ENCODE measurements around the gene TEX261. TPM values are rescaled to one million over a fixed set of nuclear protein-coding genes. Genes with fewer than 3 reads are reported as not detected.

Gene TEX261
- total and polyA plus RNA-seq, 12 donors: 17.5 to 67.0 (median 42.1) TPM

- H3K4me3 ChIP-seq: no peak overlapping the region
- no peak for DNase-seq
- no peaks in the 10 kb centered on the region for H3K9me3 ChIP-seq
- no peaks in the 10 kb centered on the region for H3K36me3 ChIP-seq
- WGBS, 2 donors: 82 to 87% methylated on average over 11 of the region's 11 CpGs
- intact Hi-C loops (cut with DNase I): no loop called here
- peaks cover 0 to 15% (median 0%) of the 10 kb centered on the region in 9 donors for H3K4me1 ChIP-seq
- no peak for ATAC-seq
- peaks cover 0 to 7% (median 0%) of the 10 kb centered on the region in 7 donors for H3K27me3 ChIP-seq
- H3K27ac ChIP-seq: no peak overlapping the region
- no peak for TF ChIP-seq CTCF (IDR thresholded peaks at IDR 0.05)
Measured at GRCh38 chr2:71003966-71004755, 9.5 kb upstream of the TEX261 start.

DNA sequence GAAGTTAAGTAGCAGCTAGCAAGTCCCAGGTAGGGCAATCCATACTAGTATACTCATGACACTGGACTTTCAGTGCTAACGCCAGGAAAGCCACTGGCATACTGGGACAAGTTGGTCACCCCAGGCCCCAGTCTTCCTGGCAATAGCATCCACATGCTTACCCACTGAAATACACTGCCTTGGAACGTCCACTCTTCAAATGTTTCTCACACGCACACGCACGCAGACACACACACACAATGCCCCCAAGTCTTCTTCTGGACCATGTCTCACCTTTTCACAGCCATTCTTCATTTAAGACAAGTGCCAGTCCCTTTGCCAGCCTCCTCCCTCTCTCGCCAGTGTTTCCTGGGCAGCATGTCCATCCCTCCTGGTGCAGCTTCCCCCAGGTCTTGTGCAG, 8.7 kb upstream of the TEX261 start:
- H3K27ac ChIP-seq: no peak overlapping the region
- WGBS, 2 donors: 84 to 85% methylated on average over 6 of the region's 6 CpGs
- no peak overlapping the region for H3K4me3 ChIP-seq
- ATAC-seq (no peak), DNase-seq (no peak)
- H3K27me3 ChIP-seq: peaks cover 0 to 3% (median 0%) of the 10 kb centered on the region in 7 donors
- no peak for TF ChIP-seq CTCF (IDR thresholded peaks at IDR 0.05)
- no peaks in the 10 kb centered on the region for H3K36me3 ChIP-seq
- H3K4me1 ChIP-seq: peaks cover 0 to 15% (median 0%) of the 10 kb centered on the region in 9 donors
- H3K9me3 ChIP-seq: no peaks in the 10 kb centered on the region
- intact Hi-C loops (cut with DNase I): no loop called here

- intact Hi-C loops (cut with DNase I): no loop called here
- DNase-seq (no peak), ATAC-seq (no peak)
- WGBS, 2 donors: 37 to 46% methylated on average over 11 of the region's 11 CpGs
- no peaks in the 10 kb centered on the region for H3K36me3 ChIP-seq
- H3K27me3 ChIP-seq: no peaks in the 10 kb centered on the region
- no peak for TF ChIP-seq CTCF (IDR thresholded peaks at IDR 0.05)
- H3K4me3 ChIP-seq: no peak overlapping the region
- peaks cover 0 to 15% (median 0%) of the 10 kb centered on the region in 9 donors for H3K4me1 ChIP-seq
- H3K27ac ChIP-seq: no peak overlapping the region
- no peaks in the 10 kb centered on the region for H3K9me3 ChIP-seq
Measured at GRCh38 chr2:71001981-71002570, 7.4 kb upstream of the TEX261 start.

DNA sequence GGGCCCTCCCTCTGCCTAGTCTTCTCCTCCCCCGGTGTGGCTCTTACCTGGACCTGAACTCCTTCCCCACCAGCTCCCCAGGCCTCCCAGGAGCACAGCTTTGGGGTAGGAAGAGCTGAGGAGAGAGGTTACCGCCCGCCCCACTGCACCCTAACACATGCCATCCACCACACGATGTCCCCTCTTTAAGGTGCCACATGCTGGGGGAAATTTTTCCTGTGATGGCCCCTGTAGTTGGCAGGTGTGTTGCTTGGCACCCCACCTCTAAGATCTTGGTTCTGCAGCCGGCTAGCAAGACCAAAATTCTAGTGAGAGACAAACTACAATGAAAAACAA, 6.9 kb upstream of the TEX261 start:
- intact Hi-C loops (cut with DNase I): no loop called here
- TF ChIP-seq CTCF (IDR thresholded peaks at IDR 0.05): no peak
- peaks cover 0 to 15% (median 0%) of the 10 kb centered on the region in 9 donors for H3K4me1 ChIP-seq
- 81% methylated on average over 5 of the region's 5 CpGs for WGBS, 2 donors
- no peaks in the 10 kb centered on the region for H3K9me3 ChIP-seq
- ATAC-seq (peak in 2 of 8 donors; percentile 4 to 8), DNase-seq (no peak)
- H3K27me3 ChIP-seq: no peaks in the 10 kb centered on the region
- H3K36me3 ChIP-seq: no peaks in the 10 kb centered on the region
- no peak overlapping the region for H3K27ac ChIP-seq
- no peak overlapping the region for H3K4me3 ChIP-seq
